Uterus (tissue), 2 donors: ENCODE data around the gene LTBP2.

Experiments
- CTCF ChIP-seq, 4 experiments: fragments of 200-600 bp in 2 of 4; fragments of 450-650 bp in 2 of 4; sonication (generic) in 2 of 4; IDR thresholded peaks; one replicate each; pipeline ENCODE4 v1.5.1; 2016 to 2019; ENCODE audit warnings: antibody characterized with exemption in 4 of 4, mild to moderate bottlenecking in 2 of 4, moderate library complexity in 1 of 4
- POLR2A ChIP-seq, 2 donors: fragments of 450-650 bp; IDR thresholded peaks; one replicate each; pipeline ENCODE4 v1.6.1; 2016; ENCODE audit warnings: antibody characterized with exemption in 2 of 2, mild to moderate bottlenecking in 1 of 2, moderate library complexity in 1 of 2

GRCh38 chr14:74541225-74541624 is 70.8 kb downstream of the LTBP2 start:
- TF ChIP-seq CTCF (IDR thresholded peaks at IDR 0.05), result no peak
- TF ChIP-seq POLR2A (IDR thresholded peaks at IDR 0.05), result no peak
